IPS-11a (cell line): ENCODE data around the gene SLC22A31.
"Not testable (repeated sequence)": the region's sequence is repeated elsewhere in the genome, so short reads cannot be mapped to it uniquely, and the experiment has no call there.

Source experiments
- H3K4me3 ChIP-seq: one replicate; pipeline ENCODE4 v1.5.1; 2013; ENCODE audit warnings: low read depth, low read length, control low read depth

Gene SLC22A31

GRCh38 chr16:89193576-89194293 is 6.6 kb downstream of the SLC22A31 start:
- no peak overlapping the region for H3K4me3 ChIP-seq

DNA sequence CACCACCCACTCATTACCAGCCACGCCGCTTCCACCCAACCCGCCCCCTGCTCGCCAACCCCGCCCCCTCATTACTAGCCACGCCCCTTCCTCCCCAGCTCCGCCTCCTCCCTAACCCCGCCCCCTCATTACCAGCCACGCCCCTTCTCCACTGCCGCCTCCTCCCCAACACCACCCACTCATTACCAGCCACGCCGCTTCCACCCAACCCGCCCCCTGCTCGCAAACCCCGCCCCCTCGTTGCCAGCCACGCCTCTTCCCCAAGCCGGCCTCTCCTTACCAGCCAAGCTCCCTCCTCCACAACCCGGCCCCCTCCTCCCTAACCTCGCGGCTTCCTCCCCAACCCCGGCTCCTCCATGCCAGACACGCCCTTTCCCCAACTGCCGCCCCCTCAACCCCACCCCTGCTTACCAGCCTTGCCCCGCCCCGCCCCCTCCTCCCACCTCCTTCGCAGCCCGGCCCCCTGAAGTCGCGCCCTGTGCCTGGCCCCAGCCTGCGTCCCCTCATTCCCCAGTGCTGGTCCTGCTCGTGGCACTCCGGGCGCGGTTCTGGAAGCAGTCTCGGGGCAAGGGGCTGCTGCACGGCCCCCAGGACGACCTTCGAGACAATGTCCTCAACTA is 7.3 kb downstream of the SLC22A31 start:
- no peak overlapping the region for H3K4me3 ChIP-seq

DNA sequence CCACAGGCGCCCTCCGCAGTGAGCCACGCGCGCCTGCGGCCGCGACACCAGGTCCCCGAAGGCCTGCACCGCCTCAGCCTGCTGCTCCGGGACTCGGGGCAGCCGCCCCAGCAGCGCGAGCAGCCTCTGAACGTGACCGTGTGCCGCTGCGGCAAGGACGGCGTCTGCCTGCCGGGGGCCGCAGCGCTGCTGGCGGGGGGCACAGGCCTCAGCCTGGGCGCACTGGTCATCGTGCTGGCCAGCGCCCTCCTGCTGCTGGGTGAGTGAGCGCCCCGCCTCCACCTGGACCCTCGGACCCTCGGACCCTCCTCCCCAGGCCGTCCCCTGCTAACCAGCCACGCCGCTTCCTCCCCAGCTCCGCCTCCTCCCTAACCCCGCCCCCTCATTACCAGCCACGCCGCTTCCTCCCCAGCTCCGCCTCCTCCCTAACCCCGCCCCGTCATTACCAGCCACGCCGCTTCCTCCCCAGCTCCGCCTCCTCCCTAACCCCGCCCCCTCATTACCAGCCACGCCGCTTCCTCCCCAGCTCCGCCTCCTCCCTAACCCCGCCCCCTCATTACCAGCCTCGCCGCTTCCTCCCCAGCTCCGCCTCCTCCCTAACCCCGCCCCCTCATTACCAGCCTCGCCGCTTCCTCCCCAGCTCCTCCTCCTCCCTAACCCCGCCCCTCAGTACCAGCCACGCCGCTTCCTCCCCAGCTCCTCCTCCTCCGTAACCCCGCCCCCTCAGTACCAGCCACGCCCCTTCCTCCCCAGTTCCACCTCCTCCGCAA is 8.0 kb downstream of the SLC22A31 start:
- H3K4me3 ChIP-seq, result peak overlapping the region; percentile 27

DNA sequence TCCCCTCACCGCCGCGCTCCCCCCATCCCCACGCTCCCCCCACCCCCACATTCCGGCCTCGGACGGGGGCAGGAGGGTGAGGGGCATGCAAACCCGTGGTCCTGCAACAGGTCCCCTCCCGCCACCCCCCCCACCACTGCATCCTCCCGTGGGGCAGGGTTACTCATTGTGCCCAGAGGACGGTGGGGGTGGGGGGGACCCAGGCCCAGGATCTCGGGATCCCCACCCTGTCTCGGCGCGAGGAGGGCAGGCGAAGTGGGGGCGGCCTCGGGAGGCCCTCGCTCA is 8.5 kb downstream of the SLC22A31 start:
- H3K4me3 ChIP-seq, result peak overlapping the region; percentile 27

DNA sequence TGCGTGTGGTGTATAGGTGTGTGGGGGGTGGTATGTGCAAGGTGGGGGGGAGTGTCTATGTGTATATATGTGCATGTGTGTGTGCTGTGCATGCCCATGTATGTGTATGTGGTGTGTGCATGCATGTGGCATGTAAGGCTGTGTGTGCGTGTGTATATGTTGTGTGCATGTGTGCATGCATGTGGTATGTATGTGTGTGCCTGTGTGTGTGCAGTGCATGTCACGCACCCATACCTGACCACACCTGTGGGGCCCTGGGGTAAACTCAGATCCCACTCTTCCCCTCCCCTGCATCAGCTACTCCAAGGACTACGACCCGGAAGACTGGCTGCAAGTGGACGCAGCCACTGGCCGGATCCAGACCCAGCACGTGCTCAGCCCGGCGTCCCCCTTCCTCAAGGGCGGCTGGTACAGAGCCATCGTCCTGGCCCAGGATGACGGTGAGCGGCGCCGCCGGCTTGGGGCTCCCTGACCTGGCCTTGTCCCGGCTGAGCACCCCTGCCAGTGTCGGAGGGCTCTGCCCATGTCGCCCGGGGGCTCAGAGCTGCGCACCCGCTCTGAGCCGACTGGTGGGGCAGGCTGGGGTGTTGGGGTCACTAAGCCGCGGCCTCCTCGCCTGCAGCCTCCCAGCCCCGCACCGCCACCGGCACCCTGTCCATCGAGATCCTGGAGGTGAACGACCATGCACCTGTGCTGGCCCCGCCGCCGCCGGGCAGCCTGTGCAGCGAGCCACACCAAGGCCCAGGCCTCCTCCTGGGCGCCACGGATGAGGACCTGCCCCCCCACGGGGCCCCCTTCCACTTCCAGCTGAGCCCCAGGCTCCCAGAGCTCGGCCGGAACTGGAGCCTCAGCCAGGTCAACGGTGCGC is 9.1 kb downstream of the SLC22A31 start:
- no peak overlapping the region for H3K4me3 ChIP-seq

DNA sequence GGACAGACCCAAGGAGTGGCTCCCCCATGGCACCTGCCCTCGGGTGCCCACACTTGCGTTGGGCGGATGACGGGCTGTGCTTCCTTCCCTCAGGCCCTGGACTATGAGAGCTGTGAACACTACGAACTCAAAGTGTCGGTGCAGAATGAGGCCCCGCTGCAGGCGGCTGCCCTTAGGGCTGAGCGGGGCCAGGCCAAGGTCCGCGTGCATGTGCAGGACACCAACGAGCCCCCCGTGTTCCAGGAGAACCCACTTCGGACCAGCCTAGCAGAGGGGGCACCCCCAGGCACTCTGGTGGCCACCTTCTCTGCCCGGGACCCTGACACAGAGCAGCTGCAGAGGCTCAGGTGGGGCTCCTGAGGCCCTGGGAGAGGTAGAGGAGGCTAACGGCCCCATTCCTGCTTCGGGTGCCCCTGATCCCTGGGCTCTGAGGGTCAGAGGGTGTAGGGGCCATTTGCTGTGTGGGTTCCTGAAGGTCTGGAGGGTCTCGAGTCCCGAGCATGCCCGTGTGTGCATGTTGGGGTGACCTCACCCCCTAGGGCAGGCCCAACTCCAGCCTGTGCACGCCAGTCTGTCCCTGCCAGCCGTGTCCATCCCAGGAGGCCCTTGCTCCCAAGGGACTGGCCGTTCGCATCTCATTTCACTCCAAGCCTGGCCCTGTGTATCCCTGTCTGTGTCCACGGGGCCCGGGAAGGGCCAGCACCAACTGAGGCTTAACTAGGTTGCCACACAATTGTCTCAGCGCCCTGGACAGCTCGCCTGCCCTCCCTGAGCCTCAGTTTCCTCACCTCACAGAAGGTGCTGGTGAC is 10.0 kb downstream of the SLC22A31 start:
- no peak overlapping the region for H3K4me3 ChIP-seq

DNA sequence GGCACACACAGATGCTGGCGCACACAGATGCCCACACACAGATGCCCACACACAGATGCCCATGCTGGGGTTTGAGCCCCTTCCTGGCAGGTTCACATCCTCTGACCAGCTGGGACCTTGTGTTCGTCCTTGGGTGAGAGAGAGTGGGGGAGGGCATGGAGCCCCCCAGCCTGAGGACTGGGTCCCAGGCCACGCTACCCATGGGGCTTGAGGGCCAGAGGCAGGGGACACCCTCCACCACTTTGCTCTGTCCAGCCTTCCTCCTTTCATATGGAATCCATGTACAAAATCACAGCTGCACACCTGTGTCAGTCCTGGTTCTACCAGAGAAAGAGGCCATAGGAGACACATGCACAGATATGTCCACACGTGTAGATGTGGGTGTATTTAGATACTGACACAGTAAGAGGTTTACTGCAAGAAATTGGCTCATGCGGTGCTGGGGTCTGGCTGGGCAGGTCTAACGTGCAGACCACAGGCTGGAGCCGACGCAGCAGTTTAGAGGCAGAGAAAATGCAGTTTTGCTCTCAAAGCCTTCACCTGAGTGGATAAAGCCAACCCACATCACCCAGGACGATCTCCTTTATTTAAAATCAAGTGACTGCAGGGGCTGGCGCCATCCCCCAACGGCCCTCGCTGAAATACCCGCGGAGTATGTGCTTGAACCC is 10.8 kb downstream of the SLC22A31 start:
- no peak overlapping the region for H3K4me3 ChIP-seq

- not testable (repeated sequence) for H3K4me3 ChIP-seq
These were observed 11.6 kb downstream of the SLC22A31 start for GRCh38 chr16:89188471-89189357.

DNA sequence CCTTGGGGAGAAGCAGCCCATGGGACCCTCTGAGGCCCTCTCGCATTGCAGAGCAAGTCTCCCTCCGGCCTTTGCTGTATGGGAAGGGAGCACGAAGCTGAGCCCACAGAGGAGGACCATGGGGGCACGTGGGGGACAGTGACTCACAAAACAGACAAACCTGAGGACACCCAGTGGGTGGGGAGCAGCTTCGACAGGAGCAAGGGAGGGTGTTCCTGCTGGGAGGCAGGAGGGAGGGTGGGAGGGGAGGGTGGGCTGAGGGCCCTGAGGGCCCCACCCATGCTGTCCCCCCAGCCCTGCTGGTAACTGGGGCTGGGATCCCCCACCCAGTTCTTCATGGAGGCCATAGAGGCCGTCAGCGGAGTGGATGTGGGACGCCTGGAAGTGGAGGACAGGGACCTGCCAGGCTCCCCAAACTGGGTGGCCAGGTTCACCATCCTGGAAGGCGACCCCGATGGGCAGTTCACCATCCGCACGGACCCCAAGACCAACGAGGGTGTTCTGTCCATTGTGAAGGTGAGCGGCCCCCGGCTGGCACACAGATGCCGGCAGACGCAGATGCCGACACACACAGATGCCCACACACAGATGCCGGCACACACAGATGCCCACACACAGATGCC is 12.5 kb downstream of the SLC22A31 start:
- no peak overlapping the region for H3K4me3 ChIP-seq

DNA sequence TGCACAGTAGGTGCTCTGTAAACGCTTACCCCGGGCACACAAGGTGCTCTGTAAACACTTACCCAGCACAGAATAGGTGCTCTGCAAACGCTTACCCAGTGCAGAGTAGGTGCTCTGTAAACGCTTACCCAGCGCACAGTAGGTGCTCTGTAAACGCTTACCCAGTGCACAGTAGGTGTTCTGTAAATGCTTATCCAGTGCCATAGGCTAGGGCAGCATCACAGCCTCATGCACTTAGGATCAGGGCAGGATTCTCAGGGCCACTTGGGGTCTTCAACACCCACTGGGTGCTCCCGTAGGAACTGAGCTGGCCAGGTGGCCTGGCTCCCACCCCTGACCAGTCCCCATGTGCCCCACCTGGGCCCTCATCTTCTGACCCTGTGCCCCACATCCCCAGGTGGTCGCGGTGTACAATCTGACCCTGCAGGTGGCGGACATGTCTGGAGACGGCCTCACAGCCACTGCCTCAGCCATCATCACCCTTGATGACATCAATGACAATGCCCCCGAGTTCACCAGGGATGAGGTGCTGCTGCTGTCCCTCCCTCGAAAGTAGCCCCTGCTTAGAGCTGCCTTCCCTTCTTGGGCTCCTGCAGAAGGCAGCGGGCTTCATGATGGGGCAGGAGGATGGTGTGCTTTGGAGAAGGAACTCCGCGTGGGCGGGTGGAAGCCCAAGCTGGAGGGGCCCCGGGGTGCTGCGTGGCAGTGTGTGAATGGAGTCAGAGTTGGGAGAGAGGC is 13.1 kb downstream of the SLC22A31 start:
- no peak overlapping the region for H3K4me3 ChIP-seq

DNA sequence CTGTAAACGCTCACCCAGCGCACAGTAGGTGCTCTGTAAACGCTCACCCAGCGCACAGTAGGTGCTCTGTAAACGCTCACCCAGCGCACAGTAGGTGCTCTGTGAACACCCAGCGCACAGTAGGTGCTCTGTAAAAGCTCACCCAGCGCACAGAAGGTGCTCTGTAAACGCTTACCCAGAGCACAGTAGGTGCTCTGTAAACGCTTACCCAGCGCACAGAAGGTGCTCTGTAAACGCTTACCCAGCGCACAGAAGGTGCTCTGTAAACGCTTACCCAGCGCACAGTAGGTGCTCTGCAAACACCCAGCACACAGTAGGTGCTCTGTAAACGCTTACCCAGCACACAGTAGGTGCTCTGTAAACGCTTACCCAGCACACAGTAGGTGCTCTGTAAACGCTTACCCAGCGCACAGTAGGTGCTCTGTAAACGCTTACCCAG is 13.7 kb downstream of the SLC22A31 start:
- H3K4me3 ChIP-seq, result not testable (repeated sequence)

DNA sequence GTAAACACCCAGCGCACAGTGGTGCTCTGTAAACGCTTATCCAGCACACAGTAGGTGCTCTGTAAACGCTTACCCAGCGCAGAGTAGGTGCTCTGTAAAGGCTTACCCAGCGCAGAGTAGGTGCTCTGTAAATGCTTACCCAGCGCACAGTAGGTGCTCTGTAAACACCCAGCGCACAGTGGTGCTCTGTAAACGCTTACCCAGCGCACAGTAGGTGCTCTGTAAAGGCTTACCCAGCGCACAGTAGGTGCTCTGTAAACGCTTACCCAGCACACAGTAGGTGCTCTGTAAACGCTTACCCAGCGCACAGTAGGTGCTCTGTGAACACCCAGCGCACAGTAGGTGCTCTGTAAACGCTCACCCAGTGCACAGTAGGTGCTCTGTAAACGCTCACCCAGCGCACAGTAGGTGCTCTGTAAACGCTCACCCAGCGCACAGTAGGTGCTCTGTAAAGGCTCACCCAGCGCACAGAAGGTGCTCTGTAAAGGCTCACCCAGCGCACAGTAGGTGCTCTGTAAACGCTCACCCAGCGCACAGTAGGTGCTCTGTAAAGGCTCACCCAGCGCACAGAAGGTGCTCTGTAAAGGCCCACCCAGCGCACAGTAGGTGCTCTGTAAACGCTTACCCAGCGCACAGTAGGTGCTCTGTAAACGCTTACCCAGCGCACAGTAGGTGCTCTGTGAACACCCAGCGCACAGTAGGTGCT is 14.3 kb downstream of the SLC22A31 start:
- not testable (repeated sequence) for H3K4me3 ChIP-seq

DNA sequence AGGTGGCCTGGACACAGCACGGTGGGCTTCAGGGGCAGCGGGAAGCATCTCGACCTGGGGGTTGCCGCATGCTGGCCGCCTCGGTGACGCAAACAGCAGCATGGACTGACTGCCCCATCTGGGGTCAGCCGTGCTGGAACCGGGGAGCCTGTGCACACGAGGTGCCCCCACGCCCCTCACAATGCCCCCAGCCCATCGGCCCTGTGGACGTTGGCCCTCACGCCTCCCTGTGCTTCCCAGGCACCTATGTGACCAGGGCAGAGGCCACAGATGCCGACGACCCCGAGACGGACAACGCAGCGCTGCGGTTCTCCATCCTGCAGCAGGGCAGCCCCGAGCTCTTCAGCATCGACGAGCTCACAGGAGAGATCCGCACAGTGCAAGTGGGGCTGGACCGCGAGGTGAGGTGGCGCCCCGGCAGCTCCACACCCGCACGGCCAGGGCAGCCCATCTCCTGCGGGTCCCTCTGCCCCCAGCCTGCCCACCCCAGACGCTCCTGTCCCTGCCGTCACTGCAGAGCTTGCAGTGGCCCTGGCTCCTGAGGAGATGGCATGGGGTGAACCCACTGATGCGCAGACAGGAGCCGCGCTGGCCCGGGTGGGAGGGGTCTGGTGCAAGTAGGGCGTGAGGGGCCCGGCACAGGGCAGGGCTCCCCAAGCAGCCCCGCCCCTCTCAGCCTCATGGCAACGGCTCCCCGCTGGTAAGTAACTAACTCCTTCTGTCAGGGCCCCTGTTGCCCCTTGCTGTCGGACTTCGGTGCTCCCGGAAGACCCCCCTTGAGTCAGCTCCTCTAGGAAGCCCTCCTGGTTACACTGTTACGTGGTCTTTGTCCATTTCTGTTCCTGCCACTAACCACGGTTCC is 15.2 kb downstream of the SLC22A31 start:
- H3K4me3 ChIP-seq, result no peak overlapping the region

DNA sequence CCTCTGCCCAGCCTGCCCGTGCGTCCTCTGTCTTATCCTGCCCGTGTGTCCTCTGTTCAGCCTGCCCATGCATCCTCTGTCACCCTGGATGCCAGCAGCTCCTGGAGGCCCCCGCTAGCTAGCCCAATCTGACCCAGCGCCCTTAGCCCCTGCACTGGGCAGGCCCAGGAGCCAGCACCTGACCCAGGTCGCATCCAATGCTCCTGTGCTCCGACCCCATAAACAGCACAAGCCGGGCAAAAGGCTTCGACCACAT is 15.7 kb downstream of the SLC22A31 start:
- no peak overlapping the region for H3K4me3 ChIP-seq

GRCh38 chr16:89183975-89184676 is 16.2 kb downstream of the SLC22A31 start:
- H3K4me3 ChIP-seq, result no peak overlapping the region

GRCh38 chr16:89183463-89183862 is 16.9 kb downstream of the SLC22A31 start:
- H3K4me3 ChIP-seq, result no peak overlapping the region
